NCI-H1436 treated with DMSO at 0.1 percent for 48 hours (cell line): ENCODE results near the gene ZNF750.

ENCODE experiments used
- DNase-seq: peaks from one replicate; lab custom pipeline; 2025; lab: John Stamatoyannopoulos, UW

The ZNF750 gene

DNA sequence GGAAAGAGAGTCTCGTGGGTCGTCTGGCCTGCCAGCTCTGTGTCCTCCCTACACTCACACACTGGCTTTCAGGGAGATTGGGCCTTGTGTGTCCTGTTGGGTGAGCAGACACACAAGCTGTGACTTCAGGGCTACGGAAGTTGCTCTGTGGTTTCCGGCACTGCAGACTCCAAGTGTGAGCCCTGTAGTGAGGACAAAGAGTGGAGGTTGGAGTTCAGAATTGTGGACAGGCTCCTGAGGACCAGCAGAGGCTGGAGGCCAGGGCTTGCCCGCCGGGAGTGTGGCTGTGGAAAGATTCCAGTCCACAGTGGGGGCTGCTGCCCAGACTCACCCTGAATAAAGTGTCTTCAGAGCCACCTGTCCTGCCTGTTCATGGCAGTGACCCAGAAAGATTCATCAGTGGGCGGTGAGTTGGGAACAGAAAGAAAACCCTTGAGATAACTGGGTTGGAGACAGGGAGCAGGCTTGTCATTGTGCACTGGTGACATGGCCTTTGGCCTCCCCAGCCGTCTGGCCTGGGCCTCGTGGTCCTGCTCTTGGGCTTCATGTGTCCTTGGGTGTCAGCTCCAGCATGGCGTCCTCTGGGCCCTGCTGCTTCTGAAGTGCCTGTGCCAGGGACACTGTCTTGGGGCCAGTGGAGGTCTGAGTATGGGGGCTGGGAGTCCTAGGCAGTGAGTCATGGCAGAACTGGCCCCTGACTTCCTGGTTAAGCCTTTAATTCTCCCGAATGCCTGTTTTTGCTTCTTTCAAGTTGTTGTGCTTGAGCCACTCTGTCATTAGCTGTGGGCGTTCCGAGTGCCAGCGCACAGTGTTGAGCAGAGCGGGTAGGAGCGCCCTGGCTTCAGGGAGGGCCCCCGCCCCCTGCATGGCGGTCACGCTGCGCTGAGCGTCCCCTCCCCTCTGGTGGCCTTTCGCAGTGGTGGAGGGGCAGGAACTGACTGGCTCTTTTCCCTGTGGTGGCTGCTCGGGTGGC, 19.9 kb upstream of the ZNF750 start:
- DNase-seq = no peak

DNA sequence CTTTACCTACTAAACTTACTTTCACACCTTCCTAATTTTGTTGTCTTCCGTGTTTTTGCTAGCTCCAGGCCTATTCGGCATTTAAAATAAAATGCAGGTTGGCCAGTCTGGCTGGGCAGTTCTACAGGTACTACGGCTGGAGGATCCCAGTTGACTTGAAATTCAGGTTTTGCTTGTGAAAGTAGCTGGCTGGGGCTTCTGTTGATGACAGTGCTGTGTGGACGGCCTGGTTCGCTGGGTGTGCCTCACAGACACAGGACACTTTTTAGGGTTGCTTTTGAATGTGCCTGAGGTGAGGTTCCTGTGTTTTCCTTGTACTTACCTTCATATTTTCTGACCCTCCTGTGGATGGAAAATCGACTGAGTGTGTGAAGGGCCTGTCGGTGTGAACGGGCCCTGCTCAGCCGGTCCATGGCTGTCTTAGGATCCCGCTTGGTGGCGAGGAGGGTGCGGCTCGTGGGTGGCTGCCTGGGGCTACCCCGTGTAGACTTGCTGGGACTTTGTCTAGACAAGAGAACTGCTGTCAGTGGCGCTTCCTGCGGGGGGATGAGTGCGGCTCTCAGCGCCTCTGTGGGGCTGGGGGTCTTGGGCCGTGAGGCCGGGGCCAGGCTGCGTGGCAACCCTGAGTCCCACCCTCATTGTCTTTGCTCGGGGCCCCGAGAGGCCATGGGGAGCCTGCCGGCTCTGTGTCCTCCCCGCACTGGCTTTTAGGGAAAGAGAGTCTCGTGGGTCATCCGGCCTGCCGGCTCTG, 18.7 kb upstream of the ZNF750 start:
- DNase-seq = no peak

DNA sequence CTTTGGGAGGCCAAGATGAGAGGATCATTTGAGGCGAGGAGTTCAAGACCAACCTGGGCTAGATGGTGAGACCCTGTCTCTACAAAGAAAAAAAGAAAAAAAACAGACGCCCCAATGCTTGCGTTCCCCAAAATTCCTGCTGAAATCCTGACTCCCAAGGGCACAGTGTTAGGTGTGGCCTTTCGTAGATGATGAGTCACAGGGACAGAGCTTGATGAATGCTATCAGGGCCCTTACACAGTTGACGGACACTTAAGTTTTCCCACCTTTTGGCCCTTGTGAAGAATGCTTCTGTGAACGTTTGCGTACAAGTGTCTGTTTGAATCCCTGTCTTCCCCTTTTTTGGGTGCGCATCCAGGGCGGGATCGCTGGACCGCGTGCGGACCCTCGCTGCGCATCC, 16.5 kb upstream of the ZNF750 start:
- DNase-seq = no peak

DNA sequence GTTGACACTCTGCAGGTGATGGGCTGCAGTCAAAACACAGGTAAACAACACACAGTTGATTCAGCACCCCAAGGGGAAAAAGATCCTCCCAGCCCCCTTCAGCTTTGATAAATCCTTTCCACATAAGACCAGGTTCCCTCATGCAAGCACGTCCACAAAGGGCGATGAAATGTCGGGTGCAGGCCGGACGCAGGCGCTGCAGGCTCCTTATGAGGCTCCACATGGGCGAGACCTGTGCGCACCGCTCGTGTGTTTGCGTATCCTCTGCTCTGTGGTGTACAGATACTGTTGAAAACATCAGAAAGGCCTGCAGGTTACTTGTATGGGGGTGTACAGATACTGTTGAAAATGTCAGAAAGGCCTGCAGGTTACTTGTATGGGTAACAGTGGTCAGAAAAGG, 14.4 kb upstream of the ZNF750 start:
- no peak for DNase-seq

DNA sequence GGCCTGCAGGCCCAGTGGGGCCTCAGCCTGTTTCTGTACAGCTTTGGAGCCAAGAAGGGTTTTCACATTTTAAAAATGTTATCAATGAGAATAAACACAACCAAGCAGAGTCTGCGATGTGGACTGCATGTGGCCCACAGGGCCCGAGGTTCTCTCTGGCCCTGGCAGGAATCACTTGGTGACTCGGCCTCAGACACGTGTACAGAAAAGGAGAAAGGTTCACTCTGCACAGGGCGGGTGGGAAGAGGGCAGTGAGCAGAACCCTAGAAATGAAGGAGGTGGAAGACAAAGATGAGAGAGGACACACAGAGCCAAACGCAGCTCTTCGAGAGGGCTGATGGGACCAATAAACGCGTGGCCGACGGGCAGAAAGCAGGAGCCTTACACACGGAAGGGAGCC, 11.6 kb upstream of the ZNF750 start:
- DNase-seq = no peak

DNA sequence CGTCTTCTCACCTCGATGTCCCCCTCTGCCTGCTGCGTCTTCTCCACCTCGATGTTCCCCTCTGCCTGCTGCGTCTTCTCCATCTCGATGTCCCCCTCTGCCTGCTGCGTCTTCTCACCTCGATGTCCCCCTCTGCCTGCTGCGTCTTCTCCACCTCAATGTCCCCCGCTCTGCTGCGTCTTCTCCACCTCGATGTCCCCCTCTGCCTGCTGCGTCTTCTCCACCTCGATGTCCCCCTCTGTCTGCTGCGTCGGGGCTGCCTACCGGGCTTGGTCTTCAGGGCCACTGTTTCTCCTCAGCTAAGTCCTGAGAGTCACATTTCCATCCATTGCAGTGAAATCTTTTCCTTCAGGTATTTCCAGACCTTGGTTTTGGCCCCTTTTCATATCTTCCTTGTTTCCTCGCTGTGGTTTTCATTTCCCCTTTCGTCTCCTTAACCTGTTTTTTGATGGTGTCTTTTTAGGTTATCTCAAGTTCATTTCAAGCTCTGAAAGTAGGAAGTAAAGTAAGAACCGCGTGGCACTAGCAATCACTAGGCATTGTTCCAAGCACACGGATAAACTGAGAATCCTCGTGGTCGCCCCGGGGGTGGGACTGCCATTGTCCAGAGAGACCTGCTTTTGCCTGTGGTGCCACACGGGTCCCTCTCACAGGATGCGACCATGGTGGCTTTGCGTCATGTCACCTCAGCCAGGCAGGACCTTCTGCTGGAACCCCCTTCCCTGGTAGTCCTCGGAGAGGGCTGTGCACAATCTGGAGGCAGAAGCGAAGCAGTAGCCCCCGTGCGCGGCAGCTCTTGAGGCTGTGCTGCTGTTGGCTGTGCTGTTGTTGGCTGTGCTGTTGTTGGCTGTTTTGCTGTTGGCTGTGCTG, 9.5 kb upstream of the ZNF750 start:
- no peak for DNase-seq

DNA sequence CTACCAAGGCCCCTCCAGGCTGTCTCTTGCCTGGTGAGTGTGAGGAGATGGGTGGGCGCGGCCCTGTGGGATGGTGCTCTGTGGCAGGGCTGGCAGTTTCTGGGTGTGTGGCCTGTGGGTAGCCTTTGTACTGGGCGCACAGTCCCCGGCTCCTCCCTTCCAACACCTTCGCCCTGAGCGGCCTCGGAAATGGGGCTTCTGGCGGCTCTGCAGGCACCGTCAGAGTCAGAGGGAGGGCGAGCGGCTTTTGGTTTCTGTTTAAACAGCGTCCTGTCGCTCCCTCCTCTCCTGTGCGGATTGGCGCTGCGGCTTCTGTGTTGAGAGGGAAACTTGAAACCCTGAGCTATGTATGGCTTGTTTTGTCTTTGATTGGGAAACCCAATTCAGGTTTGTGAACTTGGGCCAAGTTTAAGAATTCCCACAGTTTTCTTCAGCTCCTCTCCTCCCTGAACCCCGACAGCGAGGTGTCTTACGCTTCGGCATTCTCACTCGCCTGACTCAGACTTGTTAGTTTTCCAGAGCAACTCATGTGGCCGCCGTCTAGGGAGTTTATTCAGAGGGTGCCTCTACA, 8.3 kb upstream of the ZNF750 start:
- no peak for DNase-seq

DNA sequence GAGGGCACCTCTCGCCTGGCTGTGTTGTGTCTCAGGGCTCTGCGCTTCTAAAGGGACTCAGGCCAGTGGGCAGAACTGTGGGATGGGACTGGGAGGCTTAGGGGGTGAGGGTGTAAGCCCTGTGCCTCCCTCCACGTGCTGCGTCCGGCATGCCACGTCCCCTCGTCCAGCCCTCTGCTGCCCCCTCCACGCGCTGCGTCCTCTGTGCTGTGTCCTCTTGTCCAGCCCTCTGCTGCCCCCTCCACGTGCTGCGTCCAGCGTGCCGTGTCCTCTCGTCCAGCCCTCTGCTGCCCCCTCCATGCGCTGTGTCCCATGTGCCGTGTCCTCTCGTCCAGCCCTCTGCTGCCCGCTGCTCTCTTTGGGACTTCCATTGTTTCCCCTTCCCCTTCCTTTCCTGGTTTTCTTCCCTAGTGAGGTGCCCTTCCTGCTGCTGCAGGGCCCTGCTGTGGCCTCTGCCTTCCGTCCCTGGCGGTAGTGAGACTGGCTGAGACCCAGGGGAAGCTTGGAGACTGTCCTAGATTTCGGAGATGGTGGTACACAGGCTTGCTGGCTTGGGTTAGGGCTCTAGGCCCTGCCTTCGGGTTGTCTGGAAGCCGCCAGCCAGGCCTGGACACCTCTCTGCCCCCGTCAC, 6.4 kb upstream of the ZNF750 start:
- DNase-seq = no peak

DNA sequence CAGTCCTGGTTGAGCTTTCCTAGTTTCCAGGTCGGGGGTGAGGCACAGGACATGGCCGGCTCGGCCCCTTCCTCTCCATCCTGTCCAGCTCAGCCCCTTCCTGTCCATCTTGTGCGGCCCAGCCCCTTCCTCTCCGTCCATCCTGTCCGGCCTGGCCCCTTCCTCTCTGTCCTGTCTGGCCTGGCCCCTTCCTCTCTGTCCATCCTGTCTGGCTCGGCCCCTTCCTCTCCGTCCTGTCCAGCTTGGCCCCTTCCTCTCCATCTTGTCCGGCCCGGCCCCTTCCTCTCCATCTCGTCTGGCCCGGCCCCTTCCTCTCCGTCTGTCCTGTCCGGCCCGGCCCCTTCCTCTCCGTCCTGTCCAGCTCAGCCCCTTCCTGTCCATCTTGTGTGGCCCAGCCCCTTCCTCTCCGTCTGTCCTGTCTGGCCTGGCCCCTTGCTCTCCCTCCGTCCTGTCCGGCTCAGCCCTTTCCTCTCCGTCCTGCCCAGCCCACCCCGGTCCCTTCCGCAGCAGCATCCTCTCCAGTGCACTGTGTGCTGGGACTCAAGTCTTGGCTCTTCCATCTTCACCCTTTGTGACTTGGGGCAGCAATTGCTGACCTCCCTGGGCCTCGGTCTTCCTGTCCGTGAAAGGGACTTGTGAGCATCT, 5.5 kb upstream of the ZNF750 start:
- DNase-seq = no peak

DNA sequence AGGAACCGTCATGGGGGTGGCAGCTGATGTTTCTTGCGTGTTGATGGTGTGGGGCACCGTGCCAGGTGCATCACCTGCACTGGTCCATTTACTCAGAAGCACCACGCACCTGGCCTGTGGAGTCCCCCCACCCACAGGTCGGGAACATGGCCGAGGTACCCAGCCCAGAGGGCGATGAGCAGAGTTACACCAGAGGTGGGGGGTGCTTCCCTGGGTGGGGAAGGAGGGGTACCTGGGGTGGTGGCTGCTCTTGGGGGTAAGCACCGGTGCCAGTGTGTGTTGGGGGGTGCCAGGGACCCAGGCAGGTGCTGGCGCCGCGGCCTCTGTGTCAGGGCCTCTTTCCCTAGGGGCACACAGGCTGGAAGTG, 5.0 kb upstream of the ZNF750 start:
- no peak for DNase-seq

DNA sequence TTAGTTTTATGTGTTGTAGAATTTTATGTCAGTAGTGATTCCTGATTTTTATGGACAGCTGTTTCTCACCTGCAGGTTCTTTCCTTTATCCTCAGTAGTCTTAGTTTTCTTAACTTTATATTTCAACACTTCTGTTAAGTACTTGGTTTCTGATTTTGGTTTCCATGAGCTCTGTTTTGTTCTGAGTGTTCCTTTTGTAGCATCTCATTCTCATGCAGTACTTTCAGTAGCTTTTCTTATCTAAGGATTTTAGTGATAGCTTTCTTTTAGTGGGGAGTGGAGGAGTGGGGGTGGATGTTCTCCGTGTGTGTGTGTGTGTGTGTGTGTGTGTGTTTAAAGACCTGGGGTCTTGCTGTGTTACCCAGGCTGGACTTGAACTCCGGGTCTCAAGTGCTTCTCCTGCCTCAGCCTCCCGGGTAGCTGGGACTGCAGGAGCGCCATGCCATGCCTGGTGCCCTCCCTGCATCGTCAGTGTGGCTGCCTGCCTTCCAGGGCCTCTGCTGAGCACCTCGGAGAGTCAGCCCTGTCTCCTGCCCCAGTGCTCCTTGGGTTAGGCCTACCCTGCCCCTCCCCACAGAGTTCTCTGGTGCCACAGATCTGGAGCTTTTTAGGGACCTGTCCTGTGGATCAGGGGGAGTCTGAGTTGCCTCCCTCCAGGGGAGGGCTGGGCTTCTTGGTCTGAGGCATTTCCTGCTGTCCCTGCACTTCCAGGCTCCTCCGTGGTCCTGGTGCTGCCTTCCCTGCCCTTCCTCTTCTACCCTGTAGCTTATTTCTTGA, 4.3 kb upstream of the ZNF750 start:
- DNase-seq = no peak

DNA sequence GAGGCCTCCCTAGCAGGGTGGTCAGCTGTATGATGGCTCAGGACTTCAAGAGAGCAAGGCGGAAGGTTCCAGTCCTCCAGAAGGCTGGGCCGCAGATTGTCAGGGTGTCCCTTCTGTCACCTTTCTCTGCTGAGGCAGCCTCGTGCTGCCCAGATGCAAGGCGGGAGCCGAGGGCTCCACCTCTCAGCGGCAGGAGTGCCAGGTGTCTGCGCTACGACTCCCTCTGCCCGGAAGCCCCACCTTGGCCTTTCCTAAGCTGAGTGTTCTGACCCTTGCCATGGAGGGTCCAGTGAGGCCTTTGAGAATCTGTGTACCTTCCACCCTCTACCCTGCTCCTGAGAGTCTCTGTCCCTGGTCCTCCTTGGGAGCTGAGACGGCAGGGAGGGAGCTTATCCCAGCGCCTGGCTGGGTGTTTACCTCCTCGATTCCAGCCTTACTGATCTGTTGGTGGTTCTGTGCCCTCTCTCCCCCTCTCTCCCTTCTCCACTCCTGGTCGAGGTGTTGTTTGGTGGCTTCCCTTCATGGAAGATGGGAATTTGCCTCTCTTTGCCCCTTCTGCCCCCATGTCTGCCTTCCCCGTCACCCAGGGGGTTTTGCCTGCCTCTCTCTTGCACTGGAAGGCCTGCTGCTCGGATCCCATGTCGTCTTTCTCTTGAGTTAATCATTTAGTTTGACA, 2.2 kb upstream of the ZNF750 start:
- no peak for DNase-seq

DNA sequence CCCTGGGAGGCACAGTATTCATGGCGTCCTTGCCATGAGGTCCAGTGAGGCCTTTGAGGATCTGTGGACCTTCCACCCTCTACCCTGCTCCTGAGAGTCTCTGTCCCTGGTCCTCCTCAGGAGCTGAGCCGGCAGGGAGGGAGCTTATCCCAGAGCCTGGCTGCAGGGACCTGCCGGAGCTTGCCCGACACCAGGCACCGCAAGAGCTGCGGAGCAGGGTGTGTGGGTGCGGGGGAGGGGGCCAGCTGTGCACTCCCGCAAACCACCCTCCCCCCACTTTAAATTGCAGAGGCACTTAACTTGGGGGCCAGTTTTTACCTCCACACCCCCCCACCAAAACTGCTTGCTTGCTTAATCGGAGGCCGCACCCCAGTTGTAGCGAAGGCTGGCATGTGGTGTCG, 609 bp upstream of the ZNF750 start:
- DNase-seq = no peak

DNA sequence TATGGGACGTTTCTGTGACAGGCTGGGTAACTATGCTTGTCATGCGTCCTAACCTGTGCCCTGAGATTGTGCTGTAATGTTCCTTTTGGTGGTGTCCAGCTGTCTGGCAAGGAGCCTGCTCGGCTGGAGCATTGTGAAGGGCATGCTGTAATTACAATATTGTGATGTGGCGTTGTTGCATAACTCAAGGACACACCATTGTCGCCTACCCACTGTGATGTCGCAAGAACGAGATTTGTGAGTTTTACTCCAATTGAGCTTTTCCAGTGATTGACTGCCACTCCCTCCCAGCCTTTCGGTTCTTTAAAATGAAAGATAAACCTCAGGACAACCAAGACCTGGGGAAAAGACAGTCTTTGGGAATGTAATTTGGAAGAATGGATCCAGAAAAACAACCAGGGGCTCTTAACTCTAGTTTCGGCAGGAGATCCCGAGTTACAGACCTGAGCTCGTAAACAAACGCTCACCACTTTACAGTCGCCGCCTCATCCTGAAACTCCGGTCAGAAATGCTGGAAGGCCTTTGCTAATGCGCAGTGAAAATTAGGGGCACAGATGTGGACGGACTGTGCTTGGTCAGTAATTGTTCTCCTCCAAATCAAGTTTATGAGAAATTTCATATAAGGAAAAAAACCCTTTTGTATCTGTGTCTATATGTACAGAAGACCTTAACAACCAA, 1.3 kb downstream of the ZNF750 start:
- DNase-seq = no peak

DNA sequence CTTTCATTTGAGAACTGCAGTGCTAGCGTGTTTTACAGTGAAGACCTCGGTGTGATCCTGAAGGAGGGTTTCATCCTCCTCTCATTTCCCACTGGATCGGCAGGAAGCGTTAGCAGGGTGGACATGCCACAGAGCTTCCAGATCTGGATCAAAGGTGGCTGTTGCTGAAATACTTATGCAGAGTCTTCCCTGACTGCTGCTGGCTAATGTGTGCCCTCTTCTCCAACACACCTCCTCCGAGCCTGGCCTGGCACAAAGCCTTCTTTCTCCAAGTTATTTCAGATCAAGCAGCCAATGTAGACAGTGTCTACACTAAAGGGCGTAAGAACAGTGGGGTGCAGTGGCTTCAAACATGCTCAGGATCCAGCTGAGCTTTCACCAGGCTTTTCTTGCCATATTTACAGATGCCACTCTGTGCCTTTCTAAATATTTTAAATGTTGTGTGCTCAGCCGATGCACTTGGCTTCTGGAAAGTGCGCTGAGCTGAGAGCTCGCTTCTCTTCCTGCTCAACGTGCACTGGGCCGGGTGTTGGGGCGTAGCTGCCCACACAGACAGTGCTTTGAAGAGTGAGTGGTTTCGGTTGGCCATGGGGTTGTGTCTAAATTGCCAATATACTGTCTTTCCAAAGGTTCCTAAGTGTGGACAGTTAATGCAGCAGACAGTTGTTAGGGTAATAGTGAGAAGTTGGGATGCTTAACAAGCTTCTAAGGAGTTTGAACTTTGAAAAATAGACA, 2.1 kb downstream of the ZNF750 start:
- no peak for DNase-seq

DNA sequence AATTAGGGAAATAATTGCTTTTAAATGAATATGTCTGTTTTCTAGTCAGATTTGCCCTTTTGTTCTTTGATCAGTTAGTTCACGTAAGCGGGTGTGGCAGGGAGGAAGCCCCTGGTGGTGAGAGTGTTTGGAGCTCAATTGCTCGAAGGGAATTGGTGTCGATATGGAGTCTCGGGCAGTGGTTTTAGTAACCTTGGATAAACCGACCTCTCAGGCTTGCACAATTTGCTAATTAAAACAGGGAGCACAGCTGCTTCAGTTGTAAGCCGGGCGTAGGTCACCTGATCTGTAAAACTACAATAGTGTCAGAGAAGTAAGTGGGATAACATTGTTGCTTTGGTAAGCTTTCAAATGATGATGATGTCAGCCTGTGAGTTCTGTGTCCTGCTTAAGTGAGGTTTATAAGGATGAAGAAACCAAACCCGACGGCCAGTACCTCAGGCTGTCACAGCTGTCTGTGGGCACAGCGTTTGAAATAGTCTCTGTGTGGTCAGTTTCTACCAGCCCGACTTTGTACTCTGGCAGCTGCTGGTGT, 2.9 kb downstream of the ZNF750 start:
- DNase-seq = no peak

DNA sequence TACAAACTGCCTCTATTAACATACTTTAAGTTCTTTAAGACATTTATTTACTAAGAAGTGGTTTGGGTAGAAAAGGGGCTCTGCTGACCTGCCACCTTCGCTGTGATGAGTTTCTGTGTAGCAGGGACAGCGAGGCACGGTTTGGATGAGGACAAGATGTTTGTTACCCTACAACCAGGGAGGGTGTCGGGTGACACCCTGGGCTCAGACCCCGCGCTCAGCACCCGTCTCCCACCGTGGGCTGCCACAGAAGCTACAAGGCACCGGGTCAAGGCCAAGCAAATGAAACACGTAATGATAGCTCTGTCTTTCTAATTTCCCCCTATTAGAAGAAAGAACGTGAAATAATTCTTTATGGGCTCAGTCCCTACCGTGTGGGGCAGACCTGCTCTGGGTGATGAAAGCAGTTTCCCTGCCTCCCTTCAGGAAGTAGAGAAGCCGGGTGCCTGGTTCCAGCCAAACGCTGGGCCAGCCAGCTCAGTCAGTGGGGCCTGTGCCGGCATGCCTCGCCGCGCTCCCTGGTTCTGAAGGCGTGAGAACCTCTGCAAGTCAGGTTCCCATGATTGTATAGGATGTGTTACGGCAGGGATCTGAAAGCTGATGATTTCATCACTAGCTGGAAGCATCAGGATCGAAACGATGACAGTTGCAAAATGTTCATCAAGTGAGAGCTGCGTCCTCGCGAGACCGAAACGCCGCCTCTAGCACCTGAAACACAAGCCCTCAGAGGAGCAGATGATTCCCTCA, 3.9 kb downstream of the ZNF750 start:
- no peak for DNase-seq
